NOMO-1 (cell line): ENCODE measurements around the gene AQP2.

Experiments
- DNase-seq, 2 experiments: peaks; one replicate each; lab custom pipeline; 2025; ENCODE audit not compliant: unreplicated experiment in 2 of 2; lab: John Stamatoyannopoulos, UW

Gene AQP2

GRCh38 chr12:49950273-49951251 lies at the start of gene AQP2:
AQP2 (plus strand) TSS chr12:49950737; CDS start chr12:49950831, 94 bp downstream.
- DNase-seq = no peak

- no peak for DNase-seq
Observed at GRCh38 chr12:49901026-49901425, 49.5 kb upstream of the AQP2 start.

GRCh38 chr12:49901986-49902385 lies 48.6 kb upstream of the AQP2 start:
- no peak for DNase-seq

DNA sequence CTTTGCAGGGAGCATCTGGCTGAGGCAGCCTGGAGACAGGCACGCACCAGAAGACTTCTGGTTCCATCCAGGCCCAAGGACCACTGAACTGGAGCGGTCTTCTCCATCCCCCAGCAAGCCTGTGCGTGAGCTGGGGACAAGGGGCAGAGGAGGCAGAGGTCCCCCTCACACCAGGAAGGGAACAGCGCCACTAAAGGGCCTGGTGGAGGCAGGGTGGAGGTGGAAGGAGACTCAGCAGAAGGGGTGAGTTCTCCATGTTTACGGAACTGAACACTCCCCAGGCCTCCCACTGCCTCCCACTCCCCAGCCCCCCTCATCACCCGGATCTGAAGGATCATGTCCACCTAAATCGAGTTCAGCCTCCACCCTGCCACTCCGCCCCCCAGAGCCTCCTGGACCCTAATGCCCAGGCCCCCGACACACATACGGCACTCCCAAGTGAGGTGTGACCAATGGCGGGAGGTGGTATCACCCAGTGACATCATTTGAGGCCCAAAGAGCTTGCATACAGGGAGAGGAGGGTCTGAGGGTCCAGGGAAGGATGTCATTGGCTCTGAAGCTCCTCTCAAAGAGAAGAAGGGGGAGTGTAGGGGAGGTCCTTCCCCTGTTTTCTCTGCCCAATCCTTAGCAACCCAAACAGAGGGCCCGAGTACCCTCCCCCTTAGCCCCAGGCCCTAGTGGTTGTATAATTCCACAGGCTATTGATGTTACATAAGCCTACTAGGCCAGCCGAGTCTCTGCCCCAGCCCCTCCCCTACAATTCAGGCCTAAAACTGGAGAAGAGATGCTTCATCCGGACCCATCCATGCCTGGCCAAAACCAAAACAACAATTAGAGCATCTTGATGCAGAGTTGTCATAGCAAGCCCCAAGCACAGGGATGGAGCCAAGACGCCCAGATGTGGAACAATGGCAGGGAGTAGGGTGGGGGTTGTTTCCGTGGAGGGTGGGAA lies 47.9 kb upstream of the AQP2 start:
- DNase-seq = no peak

GRCh38 chr12:49903351-49903699 lies 47.2 kb upstream of the AQP2 start:
- DNase-seq = no peak

DNA sequence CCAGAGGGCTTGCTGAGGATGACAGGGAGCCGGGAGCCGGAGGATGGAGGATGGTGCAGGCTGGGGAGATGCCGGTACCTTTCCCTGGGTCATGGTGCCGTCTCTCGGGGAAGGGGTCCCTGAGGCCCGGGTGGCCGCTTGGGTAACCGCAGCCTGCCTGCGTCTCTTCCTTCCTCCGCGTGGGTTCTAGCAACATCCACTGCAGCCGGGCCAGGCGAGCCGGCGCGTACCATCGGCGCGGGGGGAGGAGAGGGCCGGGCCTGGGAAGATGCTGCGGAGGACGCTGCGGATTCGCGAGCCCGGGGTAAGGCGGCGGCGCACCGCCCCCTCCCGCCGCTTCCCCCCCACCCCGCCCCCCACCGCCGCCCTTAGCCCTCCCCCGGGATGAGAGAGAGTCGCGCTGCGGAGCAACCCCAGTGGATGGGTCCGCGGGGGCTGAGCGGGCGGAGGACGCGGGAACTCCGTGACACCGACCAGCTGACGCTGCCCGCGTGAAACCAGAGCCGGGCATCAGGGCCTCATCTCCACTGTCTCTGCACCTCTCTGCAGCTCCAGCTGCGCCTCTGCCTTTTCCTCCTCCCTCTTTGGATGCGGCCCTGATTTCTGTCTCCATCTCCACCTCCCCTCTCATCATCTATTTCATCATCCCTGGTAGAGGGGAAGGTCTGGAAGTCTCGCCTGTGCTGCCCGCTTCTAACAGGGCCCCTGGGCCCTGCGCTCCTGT lies 46.7 kb upstream of the AQP2 start, which contains the start of gene FAIM2:
Gene FAIM2 (minus strand): TSS at position 201 of the 724 bp plus-strand sequence. CDS start 108 bp downstream, at position 93.
- DNase-seq = no peak

DNA sequence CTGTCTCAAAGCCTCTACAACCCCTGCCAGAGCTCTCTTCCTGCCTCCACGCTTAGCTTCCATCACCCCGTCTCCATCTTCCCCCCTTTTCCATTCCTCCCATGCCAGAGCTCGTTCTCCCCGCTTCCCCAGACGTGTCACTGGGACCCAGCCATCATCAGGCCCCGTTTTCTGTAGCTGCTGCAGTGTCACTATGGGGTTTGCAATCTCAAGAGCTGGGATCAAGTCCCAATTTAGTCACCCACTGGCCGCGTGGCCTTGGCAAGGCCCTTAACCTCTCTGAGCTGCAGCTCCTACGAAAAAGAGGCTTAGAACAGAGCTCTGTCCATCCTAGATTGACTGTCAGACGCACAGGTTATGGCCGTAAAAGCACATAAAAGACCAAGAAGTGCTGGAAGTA lies 45.9 kb upstream of the AQP2 start:
- DNase-seq = no peak

DNA sequence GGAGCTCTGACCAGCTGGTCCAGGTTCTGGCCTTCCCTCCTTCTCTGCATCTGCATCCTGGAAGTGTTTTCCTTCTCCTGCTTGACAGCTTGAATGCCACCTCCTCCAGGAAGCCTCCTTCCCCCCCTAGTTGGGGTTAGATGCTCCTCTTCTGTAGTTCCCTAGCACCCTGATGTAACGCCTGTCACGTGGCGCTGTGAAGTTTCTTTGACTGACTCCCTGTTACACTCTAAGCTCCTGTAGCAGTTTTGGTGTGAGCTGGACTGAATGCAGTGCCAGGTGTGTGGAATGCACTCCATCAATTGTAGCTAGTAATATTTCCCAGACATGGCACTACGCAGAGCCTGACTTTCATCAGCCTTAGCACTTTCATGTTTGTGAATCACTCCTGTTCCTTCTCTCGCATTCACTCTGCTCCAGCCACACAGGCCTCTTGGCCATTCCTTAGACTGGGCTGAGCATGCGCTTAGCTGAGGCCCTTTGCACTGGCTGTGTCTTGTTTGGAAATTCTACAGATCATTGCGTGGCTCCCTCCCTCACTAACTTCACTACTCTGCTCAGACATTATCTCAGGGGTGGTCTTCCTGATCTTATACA lies 44.7 kb upstream of the AQP2 start:
- no peak for DNase-seq

DNA sequence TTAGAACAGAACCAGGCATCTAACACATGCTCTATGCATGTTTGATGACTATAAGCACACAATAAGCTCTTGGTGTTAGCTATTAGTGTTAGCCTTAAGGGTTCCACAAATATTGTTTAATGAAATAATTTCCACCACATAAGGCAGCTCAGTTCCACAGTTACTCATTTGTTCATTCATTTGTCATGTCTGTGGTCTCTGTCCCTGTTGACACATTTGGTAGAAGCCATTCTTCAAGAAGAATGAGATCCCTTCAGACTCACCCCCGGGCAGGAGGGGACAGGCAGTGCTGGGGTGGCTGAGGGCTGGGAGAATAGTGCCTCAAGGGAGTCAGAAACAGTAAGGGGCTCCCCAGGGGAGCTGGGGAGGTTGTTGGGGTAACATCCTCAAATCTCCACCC lies 43.2 kb upstream of the AQP2 start:
- DNase-seq = no peak

DNA sequence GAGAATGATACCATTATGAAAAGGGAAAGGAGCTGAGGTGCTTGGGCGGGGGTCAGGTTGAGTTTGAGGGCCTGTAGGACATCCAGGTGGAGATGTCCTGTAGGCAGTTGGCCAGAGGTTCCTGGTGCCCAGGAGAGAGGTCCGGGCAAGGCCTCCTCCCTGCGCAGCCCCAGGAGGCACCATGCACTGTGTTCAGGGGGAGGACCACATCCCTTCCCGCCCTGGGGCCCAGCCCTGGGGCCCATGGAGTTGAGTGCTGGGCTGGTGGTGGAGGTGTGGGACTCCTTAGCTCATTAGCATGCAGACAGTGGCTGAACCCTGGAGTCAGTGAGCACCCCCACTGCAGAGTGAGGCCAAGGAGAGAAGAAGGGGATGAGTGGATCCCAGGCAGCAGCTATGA lies 41.2 kb upstream of the AQP2 start:
- DNase-seq = no peak

- no peak for DNase-seq
Observed at GRCh38 chr12:49909826-49910225, 40.7 kb upstream of the AQP2 start.

- DNase-seq = no peak
Observed at GRCh38 chr12:49910331-49911212, 40.0 kb upstream of the AQP2 start.

DNA sequence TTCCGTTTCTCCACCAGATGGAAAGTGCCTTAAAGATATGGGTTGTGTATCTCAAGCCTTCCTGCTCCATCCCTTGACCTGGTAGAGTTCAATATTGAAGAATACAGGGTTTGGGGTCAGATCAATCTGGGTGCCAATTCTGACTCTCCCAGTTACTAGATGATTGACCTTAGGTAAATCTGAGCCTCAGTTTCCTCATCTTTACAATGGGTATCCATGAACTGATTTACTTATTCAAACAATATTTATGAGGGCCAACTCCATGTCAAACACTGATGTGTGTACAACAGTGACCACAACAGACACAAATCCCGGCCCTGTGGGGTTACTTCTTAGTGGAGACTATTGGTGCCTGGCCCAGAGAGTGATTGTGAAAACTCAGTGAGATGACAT lies 39.3 kb upstream of the AQP2 start:
- DNase-seq = no peak

DNA sequence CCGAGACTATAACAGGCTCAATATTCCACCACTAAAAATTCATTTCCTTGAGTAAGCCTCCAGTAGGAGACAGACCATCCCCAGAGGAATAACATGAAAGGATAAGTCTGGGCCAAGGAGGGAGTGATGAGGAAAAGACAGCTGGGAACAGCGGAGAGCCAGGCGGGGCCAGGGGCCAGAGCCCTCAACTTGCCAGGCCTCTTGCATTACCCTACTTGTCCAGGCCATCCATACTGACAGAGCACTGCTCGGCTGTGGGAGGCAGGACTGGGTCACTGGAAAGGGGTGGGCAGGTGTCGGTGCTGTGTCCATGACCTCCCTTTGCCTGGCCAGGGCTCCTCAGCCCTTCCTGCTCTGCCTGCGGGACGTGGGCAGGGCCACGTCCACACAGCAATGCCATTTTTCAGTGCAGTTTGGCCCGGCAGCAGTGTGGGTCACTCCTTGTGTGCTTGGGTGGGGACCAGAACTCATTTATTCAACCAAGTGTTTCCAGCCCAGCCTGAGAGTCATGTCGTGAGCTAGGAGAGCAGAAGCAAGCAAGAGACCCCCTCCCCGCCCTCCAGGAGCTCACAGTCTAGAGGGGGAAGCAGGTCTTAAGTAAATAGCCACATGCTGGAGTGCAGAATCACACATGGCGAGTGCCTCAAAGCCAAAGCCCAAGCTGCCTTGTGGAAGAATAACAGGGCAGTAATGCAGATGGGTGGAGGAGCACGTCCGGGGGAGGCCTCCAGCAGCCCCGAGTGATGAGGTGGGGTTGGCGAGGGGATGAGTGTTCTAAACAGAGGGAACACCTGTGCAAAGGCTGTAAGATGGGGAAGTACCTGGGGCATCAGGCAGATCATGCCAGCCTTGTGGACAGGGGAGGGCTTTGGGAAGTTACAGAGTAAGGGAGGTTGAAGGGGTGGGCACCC lies 37.9 kb upstream of the AQP2 start:
- DNase-seq = no peak

GRCh38 chr12:49916129-49916919 lies 34.2 kb upstream of the AQP2 start:
- no peak for DNase-seq

DNA sequence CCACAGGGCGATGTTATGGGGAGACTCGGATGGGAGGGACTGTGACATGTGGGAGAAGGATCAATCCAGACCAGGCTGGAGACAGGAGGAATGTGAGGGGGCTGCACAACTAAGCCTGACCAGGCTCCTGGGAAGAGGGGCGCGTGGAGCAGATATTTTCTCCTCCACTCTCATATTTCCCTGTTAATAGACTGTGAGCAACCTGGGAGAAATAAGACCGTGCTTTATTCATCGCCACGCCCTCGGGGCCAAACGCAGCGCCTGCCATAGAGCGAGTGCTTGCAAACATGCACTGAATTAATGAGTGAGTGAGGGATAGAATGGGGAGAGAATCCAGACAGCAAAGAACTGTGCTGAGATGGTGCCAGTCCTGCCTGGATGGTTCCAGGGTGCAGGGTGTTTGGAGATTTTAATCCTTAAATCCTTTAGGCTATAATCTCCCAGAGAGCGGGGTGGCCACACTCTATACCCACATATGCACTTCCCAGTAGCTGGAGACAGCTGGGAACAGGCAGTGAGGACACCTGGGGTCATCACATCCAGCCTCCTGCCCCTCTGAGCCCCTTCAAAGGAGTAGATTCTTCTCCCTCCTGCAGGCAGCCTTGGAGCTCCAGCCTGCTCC lies 33.3 kb upstream of the AQP2 start:
- no peak for DNase-seq

- DNase-seq = no peak
Observed at GRCh38 chr12:49917788-49918173, 32.8 kb upstream of the AQP2 start.
